Gastroesophageal sphincter (tissue), 3 donors: ENCODE measurements around the gene CDIP1.

Experiments used
- CTCF ChIP-seq, 4 experiments: fragments of 200-600 bp in 2 of 4; fragments of 450-650 bp in 2 of 4; sonication (generic) in 1 of 4; IDR thresholded peaks; one replicate each; pipeline ENCODE4 v1.5.1; 2017 to 2019; ENCODE audit warnings: antibody characterized with exemption in 4 of 4, mild to moderate bottlenecking in 2 of 4, moderate library complexity in 2 of 4
- POLR2A ChIP-seq, 2 donors: fragments of 450-650 bp; IDR thresholded peaks; one replicate each; pipeline ENCODE4 v1.6.1; 2017; ENCODE audit warnings: antibody characterized with exemption in 2 of 2, mild to moderate bottlenecking in 2 of 2, moderate library complexity in 1 of 2

- no peak for TF ChIP-seq POLR2A (IDR thresholded peaks at IDR 0.05)
- TF ChIP-seq CTCF (IDR thresholded peaks at IDR 0.05) = no peak
Observed at GRCh38 chr16:4537376-4538343, 913 bp downstream of the CDIP1 start.
